ENCODE measurements around the gene DRC7. TPM values are rescaled to one million over a fixed set of nuclear protein-coding genes. Genes with fewer than 3 reads are reported as not detected.

Gene DRC7
- total and polyA plus RNA-seq, 9 of the 15 experiments (the other 6 are each of a cell fraction or from before 2014, with no cell fraction given), result 0.04 to 0.33 (median 0.12) TPM; not detected in 3

DNA sequence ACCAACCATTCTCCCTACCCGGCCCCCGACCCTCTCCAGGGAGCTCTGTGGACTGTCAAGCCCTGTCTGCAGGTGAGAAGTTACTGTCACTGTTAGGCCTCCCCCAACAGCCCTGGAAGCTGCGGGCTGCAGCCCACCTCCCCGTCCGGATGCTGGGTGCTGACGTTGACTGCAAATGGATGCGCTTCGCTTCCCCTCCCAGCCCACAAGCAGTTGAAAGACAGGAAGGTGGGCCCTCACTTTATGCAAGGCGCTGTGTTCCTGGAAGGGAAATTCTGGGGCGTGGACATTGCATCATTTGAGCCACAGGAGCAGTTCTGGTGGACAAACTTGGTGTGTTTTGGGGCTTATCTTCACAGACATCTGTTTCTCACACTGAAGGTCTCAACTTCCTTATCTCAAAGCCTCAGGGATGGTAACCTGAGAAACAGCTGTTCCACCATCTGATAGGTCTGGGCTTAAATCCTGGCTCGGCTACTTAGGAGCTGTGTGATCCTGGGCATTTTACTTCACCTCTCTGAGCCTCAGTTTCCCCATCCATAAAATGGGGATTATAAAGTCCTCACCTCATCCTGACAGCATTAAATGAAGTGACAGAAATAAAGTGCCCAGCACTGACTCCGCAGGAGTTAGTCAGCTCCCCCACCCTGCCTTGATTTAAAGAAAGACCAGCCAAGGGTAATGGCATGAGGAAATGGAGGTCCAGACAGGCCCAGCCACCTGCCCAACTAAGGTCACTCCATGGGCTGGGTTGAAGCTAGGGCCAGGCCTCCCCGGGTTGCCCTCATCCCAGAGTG lies 4.6 kb upstream of the DRC7 start:
- ATAC-seq (peak; percentile 87), DNase-seq (ENCODE audit: extremely low read depth in 1 of 4, low spot score in 3 of 4) (peak; percentile 89 to 98 (median 90)), FAIRE-seq (peak; percentile 100)
- no peaks in the 10 kb centered on the region for H4K20me1 ChIP-seq (replicated peaks; ENCODE audit: control insufficient read depth, insufficient read depth, low read length)
- ChIA-PET CTCF (ENCODE audit: low intra/inter-chr PET ratio) (no interaction called here), POLR2A (interaction anchor here (0.6 to 2.2 kb wide), 7 partner anchors 10 to 158 kb away, joined by 3 to 15 read pairs (median 4); no protein-coding TSS in a partner anchor)
- H3K9ac ChIP-seq (ENCODE audit: insufficient read depth in 1 of 2, low read depth in 2 of 2, low read length in 2 of 2), result peak overlapping the region; percentile 55 to 80
- H3K4me1 ChIP-seq (replicated peaks in 1 of 2; ENCODE audit: control insufficient read depth in 2 of 2, insufficient read depth in 2 of 2, low read length in 2 of 2), result peaks cover 44 to 54% of the 10 kb centered on the region in 2 experiments
- intact Hi-C loops (cut with micrococcal nuclease), result loop anchor here (1.0 to 5.0 kb wide), 3 partner anchors 14 to 47 kb away; partner anchors contain the start of gene KATNB1
- WGBS (ENCODE audit: insufficient coverage, low coverage, missing lambda C conversion rate), result under 1% methylated on average over 13 of the region's 13 CpGs
- in situ Hi-C loops (cut with MboI), result no loop called here
- H3K4me2 ChIP-seq (ENCODE audit: insufficient read depth, low read length), result peak overlapping the region; percentile 74
- H2AFZ ChIP-seq (ENCODE audit: low read depth, low read length), result peak overlapping the region; percentile 60
- H3K36me3 ChIP-seq (ENCODE audit: control insufficient read depth, insufficient read depth, low read length), result no peaks in the 10 kb centered on the region
- H3K79me2 ChIP-seq (ENCODE audit: control insufficient read depth, insufficient read depth, low read length), result no peaks in the 10 kb centered on the region
- no peaks in the 10 kb centered on the region for H3K27me3 ChIP-seq (ENCODE audit: control insufficient read depth in 2 of 2, insufficient read depth in 2 of 2, low read length in 2 of 2)
- peaks cover 8% of the 10 kb centered on the region for H3K9me1 ChIP-seq (ENCODE audit: control insufficient read depth, insufficient read depth, low read length)
- H3K4me3 ChIP-seq, result peak overlapping the region; percentile 20; the same call in 1 of the 2 replicates
- no TSS peak for BruUV-seq (replicated peaks)
- peak overlapping the region; percentile 67 for H3K27ac ChIP-seq (ENCODE audit: extremely low read depth, low read depth, low read length)
- no peaks in the 10 kb centered on the region for H3K9me3 ChIP-seq (replicated peaks; ENCODE audit: control insufficient read depth, insufficient read depth, low read depth, low read length)
- peak; percentile 14; the same call in 1 of the 2 replicates for TF ChIP-seq SPI1 (IDR thresholded peaks at IDR 0.05; ENCODE audit: borderline replicate concordance, low read depth, low read length)
- peak; percentile 85; the same call in 1 of the 2 replicates for TF ChIP-seq TRIM28 (IDR thresholded peaks at IDR 0.05)
- TF ChIP-seq, protein P1, sequence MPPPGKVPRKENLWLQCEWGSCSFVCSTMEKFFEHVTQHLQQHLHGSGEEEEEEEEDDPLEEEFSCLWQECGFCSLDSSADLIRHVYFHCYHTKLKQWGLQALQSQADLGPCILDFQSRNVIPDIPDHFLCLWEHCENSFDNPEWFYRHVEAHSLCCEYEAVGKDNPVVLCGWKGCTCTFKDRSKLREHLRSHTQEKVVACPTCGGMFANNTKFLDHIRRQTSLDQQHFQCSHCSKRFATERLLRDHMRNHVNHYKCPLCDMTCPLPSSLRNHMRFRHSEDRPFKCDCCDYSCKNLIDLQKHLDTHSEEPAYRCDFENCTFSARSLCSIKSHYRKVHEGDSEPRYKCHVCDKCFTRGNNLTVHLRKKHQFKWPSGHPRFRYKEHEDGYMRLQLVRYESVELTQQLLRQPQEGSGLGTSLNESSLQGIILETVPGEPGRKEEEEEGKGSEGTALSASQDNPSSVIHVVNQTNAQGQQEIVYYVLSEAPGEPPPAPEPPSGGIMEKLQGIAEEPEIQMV (tag; conservative IDR thresholded peaks at IDR 0.05; ENCODE audit: low read depth), result no peak
- TF ChIP-seq TEAD2 (tag; IDR thresholded peaks at IDR 0.05), result 0 out of 2 replicates have a peak, but pooled peaks have one; percentile 35
- peak; percentile 99 for TF ChIP-seq LCOR (CRISPR knock-in tag; IDR thresholded peaks at IDR 0.05)
- TF ChIP-seq ZKSCAN1 (IDR thresholded peaks at IDR 0.05; ENCODE audit: low read depth, low read length), result peak; percentile 80
- no peak for TF ChIP-seq ZNF764 (CRISPR knock-in tag; IDR thresholded peaks at IDR 0.05; ENCODE audit: low read depth)
- peak; percentile 85; the same call in 1 of the 2 replicates for TF ChIP-seq HEY1 (CRISPR knock-in tag; IDR thresholded peaks at IDR 0.05; ENCODE audit: borderline replicate concordance)
- TF ChIP-seq, protein P2, sequence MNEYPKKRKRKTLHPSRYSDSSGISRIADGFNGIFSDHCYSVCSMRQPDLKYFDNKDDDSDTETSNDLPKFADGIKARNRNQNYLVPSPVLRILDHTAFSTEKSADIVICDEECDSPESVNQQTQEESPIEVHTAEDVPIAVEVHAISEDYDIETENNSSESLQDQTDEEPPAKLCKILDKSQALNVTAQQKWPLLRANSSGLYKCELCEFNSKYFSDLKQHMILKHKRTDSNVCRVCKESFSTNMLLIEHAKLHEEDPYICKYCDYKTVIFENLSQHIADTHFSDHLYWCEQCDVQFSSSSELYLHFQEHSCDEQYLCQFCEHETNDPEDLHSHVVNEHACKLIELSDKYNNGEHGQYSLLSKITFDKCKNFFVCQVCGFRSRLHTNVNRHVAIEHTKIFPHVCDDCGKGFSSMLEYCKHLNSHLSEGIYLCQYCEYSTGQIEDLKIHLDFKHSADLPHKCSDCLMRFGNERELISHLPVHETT (CRISPR knock-in tag; conservative IDR thresholded peaks at IDR 0.05 in 1 of 2, IDR thresholded peaks at IDR 0.05 in 1 of 2), result peak in 1 of 2 experiments; percentile 95; a peak in 2 of 4 replicates
- TF ChIP-seq ZNF695 (CRISPR knock-in tag; IDR thresholded peaks at IDR 0.05), result no peak
- no peak for TF ChIP-seq MTF1 (CRISPR knock-in tag; IDR thresholded peaks at IDR 0.05; ENCODE audit: borderline replicate concordance)
- no peak for TF ChIP-seq ESRRB (CRISPR knock-in tag; IDR thresholded peaks at IDR 0.05; ENCODE audit: borderline replicate concordance)
- peak; percentile 92 for TF ChIP-seq MBD2 (IDR thresholded peaks at IDR 0.05; ENCODE audit: borderline replicate concordance, low read depth)
- TF ChIP-seq PML (IDR thresholded peaks at IDR 0.05; ENCODE audit: low read length), result peak; percentile 99
- TF ChIP-seq RNF219 (CRISPR knock-in tag; IDR thresholded peaks at IDR 0.05), result no peak
- TF ChIP-seq DIDO1 (tag; IDR thresholded peaks at IDR 0.05; ENCODE audit: low read depth), result 0 out of 2 replicates have a peak, but pooled peaks have one; percentile 44
- TF ChIP-seq ZNF77 (CRISPR knock-in tag; IDR thresholded peaks at IDR 0.05), result no peak
